ENCODE results near the gene TBCD. TPM values are rescaled to one million over a fixed set of nuclear protein-coding genes. Genes with fewer than 3 reads are reported as not detected.

TBCD gene
- total RNA-seq, 1 experiment from 2014 or later = 90.7 TPM

DNA sequence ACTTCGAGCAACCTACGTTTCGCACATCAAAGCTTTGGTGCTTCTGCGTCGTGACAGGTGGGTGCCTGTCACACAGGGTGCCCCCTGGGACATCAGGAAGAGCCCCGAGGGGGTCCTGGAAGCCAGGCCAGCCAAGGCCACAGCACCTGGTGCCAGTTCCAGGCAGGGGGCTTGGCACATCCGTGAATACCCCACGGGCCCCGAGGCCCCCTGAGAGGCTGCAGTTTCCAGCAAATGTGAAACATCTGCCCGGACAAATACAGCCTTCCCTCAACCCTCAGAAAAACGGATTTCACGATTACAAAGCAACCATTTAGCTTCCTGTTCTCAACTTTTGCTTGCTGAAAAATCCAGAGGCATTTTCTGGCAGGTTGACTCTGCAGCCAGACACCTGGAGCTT is 218.2 kb downstream of the TBCD start:
- no peaks in the 10 kb centered on the region for H3K4me1 Mint-ChIP-seq (ENCODE audit: low read depth, unreplicated experiment)
- CTCF ChIA-PET = no interaction called here
- H3K9me3 Mint-ChIP-seq (ENCODE audit: low read depth, unreplicated experiment) = peaks cover 4% of the 10 kb centered on the region
- intact Hi-C loops (cut with micrococcal nuclease; ENCODE audit: unreplicated experiment) = no loop called here
- TF ChIP-seq, protein P1, sequence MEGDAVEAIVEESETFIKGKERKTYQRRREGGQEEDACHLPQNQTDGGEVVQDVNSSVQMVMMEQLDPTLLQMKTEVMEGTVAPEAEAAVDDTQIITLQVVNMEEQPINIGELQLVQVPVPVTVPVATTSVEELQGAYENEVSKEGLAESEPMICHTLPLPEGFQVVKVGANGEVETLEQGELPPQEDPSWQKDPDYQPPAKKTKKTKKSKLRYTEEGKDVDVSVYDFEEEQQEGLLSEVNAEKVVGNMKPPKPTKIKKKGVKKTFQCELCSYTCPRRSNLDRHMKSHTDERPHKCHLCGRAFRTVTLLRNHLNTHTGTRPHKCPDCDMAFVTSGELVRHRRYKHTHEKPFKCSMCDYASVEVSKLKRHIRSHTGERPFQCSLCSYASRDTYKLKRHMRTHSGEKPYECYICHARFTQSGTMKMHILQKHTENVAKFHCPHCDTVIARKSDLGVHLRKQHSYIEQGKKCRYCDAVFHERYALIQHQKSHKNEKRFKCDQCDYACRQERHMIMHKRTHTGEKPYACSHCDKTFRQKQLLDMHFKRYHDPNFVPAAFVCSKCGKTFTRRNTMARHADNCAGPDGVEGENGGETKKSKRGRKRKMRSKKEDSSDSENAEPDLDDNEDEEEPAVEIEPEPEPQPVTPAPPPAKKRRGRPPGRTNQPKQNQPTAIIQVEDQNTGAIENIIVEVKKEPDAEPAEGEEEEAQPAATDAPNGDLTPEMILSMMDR (IDR thresholded peaks at IDR 0.05; ENCODE audit: unreplicated experiment) = no peak
- DNase-seq = no peak
- no peaks in the 10 kb centered on the region for H3K27me3 Mint-ChIP-seq (ENCODE audit: unreplicated experiment)
- no peaks in the 10 kb centered on the region for H3K36me3 Mint-ChIP-seq (ENCODE audit: insufficient read depth, unreplicated experiment)
- BruUV-seq (replicated peaks) = no TSS peak
- H3K4me3 Mint-ChIP-seq (ENCODE audit: low read depth, unreplicated experiment) = no peak overlapping the region
- no peak overlapping the region for H3K27ac Mint-ChIP-seq (ENCODE audit: unreplicated experiment)

DNA sequence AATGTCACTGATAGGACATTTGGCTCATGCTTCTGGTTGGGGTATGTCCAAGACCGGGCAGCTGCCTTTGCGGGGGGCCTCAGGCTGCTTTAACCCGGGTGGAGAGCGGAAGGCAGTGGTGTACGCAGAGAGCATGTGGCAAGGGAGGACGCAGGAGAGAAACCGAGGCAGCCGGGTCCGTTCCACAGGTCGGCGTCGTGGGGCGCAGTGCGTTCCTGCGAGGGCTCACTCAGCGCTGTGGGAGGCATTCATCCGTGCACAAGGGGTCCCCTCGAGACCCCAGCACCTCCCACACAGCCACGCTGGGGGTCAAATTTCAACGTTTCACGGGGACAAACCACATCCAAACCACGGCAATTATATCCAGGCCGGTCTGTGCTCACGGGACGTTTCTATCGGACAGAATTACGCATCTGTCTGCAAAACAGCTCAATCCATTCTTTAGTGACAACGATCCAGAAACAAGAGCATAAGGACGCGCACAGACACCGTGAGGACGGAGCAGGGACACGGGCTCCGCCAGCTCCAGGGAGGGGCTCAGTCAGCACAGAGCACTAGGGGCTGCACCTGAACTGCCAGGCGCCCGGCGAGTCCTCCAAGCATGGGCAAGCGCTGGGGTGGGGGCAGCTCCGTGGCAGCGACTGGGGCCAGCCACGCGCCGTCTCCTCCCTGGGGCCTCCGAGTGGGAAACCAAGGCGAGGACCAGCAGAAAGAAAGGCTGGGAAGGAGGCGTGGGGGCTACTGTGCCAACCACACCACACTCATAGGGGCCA is 219.1 kb downstream of the TBCD start:
- TF ChIP-seq, protein P1 (IDR thresholded peaks at IDR 0.05; ENCODE audit: unreplicated experiment) = no peak
- no peak for DNase-seq
- BruUV-seq (replicated peaks) = no TSS peak
- no peaks in the 10 kb centered on the region for H3K36me3 Mint-ChIP-seq (ENCODE audit: insufficient read depth, unreplicated experiment)
- no peak overlapping the region for H3K4me3 Mint-ChIP-seq (ENCODE audit: low read depth, unreplicated experiment)
- H3K27me3 Mint-ChIP-seq (ENCODE audit: unreplicated experiment) = no peaks in the 10 kb centered on the region
- H3K27ac Mint-ChIP-seq (ENCODE audit: unreplicated experiment) = no peak overlapping the region
- H3K4me1 Mint-ChIP-seq (ENCODE audit: low read depth, unreplicated experiment) = no peaks in the 10 kb centered on the region
- intact Hi-C loops (cut with micrococcal nuclease; ENCODE audit: unreplicated experiment) = no loop called here
- CTCF ChIA-PET = no interaction called here
- H3K9me3 Mint-ChIP-seq (ENCODE audit: low read depth, unreplicated experiment) = peaks cover 4% of the 10 kb centered on the region

DNA sequence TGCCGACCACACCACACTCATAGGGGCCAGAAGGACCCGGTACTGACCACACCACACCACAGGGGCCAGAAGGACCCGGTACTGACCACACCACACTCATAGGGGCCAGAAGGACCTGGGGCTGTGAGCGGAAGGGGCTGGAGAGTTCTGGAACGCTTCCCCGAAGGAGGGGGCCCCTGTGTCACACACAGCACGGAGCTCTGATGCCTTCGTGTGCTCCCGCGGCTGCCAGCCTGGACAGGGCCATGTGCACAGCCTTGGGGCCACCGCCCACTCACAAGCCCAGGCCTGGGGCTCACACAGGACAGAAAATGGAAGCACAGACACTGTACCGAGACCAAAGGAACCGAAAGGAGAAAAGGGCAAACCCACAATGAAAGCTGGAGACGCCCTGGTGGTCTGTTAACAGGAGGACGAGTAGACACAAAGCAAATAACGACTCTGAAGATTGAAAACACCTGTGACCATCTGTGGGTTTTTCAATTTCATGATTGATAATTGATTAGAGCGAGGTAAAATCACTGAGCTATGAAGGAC is 221.0 kb downstream of the TBCD start:
- no peaks in the 10 kb centered on the region for H3K36me3 Mint-ChIP-seq (ENCODE audit: insufficient read depth, unreplicated experiment)
- peaks cover 4% of the 10 kb centered on the region for H3K9me3 Mint-ChIP-seq (ENCODE audit: low read depth, unreplicated experiment)
- H3K27ac Mint-ChIP-seq (ENCODE audit: unreplicated experiment) = no peak overlapping the region
- H3K4me3 Mint-ChIP-seq (ENCODE audit: low read depth, unreplicated experiment) = no peak overlapping the region
- no peaks in the 10 kb centered on the region for H3K27me3 Mint-ChIP-seq (ENCODE audit: unreplicated experiment)
- no peaks in the 10 kb centered on the region for H3K4me1 Mint-ChIP-seq (ENCODE audit: low read depth, unreplicated experiment)
- no TSS peak for BruUV-seq (replicated peaks)
- TF ChIP-seq, protein P1 (IDR thresholded peaks at IDR 0.05; ENCODE audit: unreplicated experiment) = no peak
- intact Hi-C loops (cut with micrococcal nuclease; ENCODE audit: unreplicated experiment) = no loop called here
- CTCF ChIA-PET = no interaction called here
- no peak for DNase-seq

DNA sequence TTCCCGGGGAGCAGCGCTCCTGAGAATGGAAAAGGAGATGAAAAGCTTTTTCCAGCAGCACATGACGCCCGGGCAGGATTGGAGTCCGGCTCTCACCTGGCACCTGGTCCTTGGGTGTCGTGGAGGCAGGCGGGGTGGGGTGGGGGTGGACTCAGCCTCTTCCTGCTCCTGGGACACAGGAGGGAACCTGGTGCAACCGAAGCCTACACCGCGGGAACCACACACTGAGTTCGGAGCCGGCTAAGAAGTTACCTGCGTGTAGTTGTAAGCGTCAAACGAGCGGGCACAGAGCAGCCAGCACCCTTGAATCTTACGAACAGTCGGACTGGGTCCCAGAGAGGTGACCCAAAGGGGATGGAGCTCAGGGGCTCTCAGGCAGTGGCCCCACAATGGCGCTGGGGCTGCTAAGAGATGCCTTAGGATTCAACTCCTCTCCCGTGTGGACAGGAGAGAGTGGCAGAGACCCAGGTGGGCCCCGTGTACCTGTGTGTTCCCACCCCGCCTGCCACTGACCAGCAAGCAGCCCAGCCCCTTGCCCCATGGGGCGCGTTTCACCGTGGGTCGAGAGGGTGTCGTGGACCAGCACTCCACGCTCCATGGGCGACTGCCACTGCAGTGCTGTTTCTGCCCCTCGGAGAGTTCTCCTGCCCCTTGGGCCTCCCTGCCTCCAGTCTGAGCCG is 221.7 kb downstream of the TBCD start:
- Mint-ChIP-seq H3K27me3 (ENCODE audit: unreplicated experiment) (no peaks in the 10 kb centered on the region), H3K4me3 (ENCODE audit: low read depth, unreplicated experiment) (no peak overlapping the region), H3K9me3 (ENCODE audit: low read depth, unreplicated experiment) (peaks cover 4% of the 10 kb centered on the region), H3K4me1 (ENCODE audit: low read depth, unreplicated experiment) (no peaks in the 10 kb centered on the region), H3K27ac (ENCODE audit: unreplicated experiment) (no peak overlapping the region), H3K36me3 (ENCODE audit: insufficient read depth, unreplicated experiment) (no peaks in the 10 kb centered on the region)
- CTCF ChIA-PET = no interaction called here
- intact Hi-C loops (cut with micrococcal nuclease; ENCODE audit: unreplicated experiment) = no loop called here
- no peak for DNase-seq
- BruUV-seq (replicated peaks) = no TSS peak
- TF ChIP-seq, protein P1 (IDR thresholded peaks at IDR 0.05; ENCODE audit: unreplicated experiment) = no peak
